HL-60 (cell line): ENCODE data around the gene EP400.

Experiments
- DNase-seq, 2 experiments: peaks; one replicate each; pipeline ENCODE4 v3.0.0-alpha.2; 2010 to 2020; ENCODE audit warnings: low read depth in 1 of 2, low spot score in 1 of 2
- H3K27ac ChIP-seq: fragments of 250-450 bp; sonication (Bioruptor Pico); replicated peaks from 2 replicates; pipeline ENCODE4 v1.5.1; 2020; ENCODE audit warnings: mild to moderate bottlenecking, moderate library complexity
- H3K27me3 ChIP-seq: fragments of 250-450 bp; sonication (Bioruptor Pico); 2 replicates; pipeline ENCODE4 v1.5.1; 2021; ENCODE audit warnings: mild to moderate bottlenecking, moderate library complexity; ENCODE audit not compliant: insufficient read depth, poor library complexity, severe bottlenecking
- H3K4me3 ChIP-seq: replicated peaks from 2 replicates; pipeline ENCODE4 v1.5.1; 2011; ENCODE audit warnings: mild to moderate bottlenecking, control low read depth, low read length; ENCODE audit not compliant: insufficient read depth
- GABPA ChIP-seq: IDR thresholded peaks from 2 replicates; pipeline ENCODE4 v1.6.1; 2012; ENCODE audit warnings: low read depth
- POLR2AphosphoS5 ChIP-seq: IDR thresholded peaks from 2 replicates; pipeline ENCODE4 v1.6.1; 2012; ENCODE audit warnings: low read depth
- SPI1 ChIP-seq: IDR thresholded peaks from 2 replicates; pipeline ENCODE4 v1.6.1; 2012; ENCODE audit warnings: low read depth, mild to moderate bottlenecking, borderline replicate concordance
- TF ChIP-seq, protein P1 (sequence below): IDR thresholded peaks from 2 replicates; pipeline ENCODE4 v1.6.1; 2012; ENCODE audit warnings: low read depth; ENCODE audit not compliant: insufficient replicate concordance
- TF ChIP-seq, protein P2 (sequence below): IDR thresholded peaks from one replicate; pipeline ENCODE4 v1.5.1; 2011; ENCODE audit warnings: low read length, control low read depth, inconsistent platforms; ENCODE audit not compliant: insufficient read depth

The EP400 gene

DNA sequence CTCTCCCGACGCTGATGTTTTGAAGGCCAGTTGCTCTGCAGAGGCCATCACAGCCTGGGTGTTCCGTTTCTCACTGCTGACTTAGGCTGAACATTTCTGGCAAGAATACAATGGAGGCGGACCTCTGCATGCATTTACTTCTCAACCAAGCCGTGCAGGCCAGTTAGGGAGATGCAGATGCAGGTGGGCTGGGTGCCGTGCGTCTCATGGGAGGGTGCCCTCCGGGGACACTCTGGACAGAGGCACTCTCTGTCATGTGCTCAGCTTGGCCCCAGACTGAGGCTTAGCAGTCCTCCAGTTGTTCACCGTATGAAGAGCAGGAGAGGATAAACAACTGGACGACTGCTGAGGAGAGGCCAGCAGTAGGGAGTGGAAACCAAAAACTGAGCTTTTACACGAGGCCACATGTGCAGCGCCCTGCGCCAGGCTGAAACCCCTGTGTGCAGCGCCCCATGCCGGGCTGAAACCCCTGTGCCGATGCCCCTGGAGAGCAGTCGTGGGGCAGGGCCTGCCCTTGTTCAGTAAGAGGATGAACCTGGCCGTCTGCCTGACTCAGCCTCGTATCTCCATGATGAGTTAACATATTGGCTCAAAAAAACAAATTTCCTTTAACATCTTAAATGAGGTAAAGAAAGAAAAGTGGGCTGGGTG lies 162.0 kb downstream of the EP400 start:
- Histone ChIP-seq H3K27ac (no peak overlapping the region), H3K4me3 (no peak overlapping the region), H3K27me3 (no peaks in the 10 kb centered on the region)
- DNase-seq = no peak
- TF ChIP-seq, protein P1, sequence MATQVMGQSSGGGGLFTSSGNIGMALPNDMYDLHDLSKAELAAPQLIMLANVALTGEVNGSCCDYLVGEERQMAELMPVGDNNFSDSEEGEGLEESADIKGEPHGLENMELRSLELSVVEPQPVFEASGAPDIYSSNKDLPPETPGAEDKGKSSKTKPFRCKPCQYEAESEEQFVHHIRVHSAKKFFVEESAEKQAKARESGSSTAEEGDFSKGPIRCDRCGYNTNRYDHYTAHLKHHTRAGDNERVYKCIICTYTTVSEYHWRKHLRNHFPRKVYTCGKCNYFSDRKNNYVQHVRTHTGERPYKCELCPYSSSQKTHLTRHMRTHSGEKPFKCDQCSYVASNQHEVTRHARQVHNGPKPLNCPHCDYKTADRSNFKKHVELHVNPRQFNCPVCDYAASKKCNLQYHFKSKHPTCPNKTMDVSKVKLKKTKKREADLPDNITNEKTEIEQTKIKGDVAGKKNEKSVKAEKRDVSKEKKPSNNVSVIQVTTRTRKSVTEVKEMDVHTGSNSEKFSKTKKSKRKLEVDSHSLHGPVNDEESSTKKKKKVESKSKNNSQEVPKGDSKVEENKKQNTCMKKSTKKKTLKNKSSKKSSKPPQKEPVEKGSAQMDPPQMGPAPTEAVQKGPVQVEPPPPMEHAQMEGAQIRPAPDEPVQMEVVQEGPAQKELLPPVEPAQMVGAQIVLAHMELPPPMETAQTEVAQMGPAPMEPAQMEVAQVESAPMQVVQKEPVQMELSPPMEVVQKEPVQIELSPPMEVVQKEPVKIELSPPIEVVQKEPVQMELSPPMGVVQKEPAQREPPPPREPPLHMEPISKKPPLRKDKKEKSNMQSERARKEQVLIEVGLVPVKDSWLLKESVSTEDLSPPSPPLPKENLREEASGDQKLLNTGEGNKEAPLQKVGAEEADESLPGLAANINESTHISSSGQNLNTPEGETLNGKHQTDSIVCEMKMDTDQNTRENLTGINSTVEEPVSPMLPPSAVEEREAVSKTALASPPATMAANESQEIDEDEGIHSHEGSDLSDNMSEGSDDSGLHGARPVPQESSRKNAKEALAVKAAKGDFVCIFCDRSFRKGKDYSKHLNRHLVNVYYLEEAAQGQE = no peak
- no peak for TF ChIP-seq SPI1
- TF ChIP-seq POLR2AphosphoS5 = no peak
- TF ChIP-seq GABPA = no peak
- TF ChIP-seq, protein P2, sequence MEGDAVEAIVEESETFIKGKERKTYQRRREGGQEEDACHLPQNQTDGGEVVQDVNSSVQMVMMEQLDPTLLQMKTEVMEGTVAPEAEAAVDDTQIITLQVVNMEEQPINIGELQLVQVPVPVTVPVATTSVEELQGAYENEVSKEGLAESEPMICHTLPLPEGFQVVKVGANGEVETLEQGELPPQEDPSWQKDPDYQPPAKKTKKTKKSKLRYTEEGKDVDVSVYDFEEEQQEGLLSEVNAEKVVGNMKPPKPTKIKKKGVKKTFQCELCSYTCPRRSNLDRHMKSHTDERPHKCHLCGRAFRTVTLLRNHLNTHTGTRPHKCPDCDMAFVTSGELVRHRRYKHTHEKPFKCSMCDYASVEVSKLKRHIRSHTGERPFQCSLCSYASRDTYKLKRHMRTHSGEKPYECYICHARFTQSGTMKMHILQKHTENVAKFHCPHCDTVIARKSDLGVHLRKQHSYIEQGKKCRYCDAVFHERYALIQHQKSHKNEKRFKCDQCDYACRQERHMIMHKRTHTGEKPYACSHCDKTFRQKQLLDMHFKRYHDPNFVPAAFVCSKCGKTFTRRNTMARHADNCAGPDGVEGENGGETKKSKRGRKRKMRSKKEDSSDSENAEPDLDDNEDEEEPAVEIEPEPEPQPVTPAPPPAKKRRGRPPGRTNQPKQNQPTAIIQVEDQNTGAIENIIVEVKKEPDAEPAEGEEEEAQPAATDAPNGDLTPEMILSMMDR = no peak

DNA sequence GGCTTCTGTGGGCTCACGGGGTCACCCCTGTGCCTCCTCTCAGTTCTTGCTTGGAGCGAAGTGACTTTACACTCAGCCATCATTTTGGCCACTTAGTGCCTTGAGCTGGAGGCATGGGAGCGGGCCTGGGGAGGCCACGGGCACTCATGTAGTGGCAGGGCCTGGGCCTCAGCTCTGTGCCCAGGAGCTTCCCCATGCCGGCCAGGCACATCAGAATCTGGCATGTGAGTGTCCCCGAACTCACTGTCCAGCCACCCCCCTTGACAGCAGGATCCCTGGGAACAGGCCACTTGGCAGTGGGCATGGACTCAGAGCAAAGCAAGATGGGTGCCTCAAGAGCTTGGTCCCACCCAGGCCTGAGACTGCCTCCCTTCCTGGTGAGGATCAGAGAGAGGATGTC lies 164.9 kb downstream of the EP400 start:
- no peak overlapping the region for H3K4me3 ChIP-seq
- H3K27ac ChIP-seq = no peak overlapping the region
- H3K27me3 ChIP-seq = no peaks in the 10 kb centered on the region
- TF ChIP-seq GABPA (no peak), POLR2AphosphoS5 (no peak), SPI1 (no peak)
- TF ChIP-seq, protein P1 = no peak
- TF ChIP-seq, protein P2 = no peak
- DNase-seq = no peak

DNA sequence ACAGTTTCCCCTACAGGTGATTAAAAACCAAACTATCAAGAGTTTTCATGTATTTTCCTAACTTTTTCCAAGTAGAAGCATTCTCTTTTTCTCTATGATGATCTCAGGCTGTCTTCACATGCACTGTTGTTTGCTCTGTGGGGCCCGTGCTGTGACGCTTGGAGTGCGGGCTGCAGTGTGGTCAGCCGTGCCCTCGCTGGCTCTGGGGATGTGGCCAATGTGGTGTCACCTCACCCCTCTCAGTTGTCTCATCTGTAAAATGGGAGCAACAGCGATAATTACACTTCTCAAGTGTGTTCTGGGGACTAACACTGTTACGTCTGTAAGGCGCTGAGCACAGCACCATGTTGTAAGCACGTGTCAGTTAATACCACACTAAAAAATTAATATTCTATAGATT lies 165.8 kb downstream of the EP400 start:
- no peak for DNase-seq
- TF ChIP-seq, protein P2 = no peak
- TF ChIP-seq, protein P1 = no peak
- no peak for TF ChIP-seq POLR2AphosphoS5
- no peak for TF ChIP-seq SPI1
- no peak for TF ChIP-seq GABPA
- Histone ChIP-seq H3K27me3 (no peaks in the 10 kb centered on the region), H3K27ac (no peak overlapping the region), H3K4me3 (no peak overlapping the region)
